IMR-90 (cell line): ENCODE data around the gene NSUN4. TPM values are rescaled to one million over a fixed set of nuclear protein-coding genes. Genes with fewer than 3 reads are reported as not detected.

ENCODE experiments used
- ATAC-seq: fragments of 200-7000 bp; cut with Tn5 transposase; 2 replicates; pipeline ENCODE4 v1.9.1; 2020; ENCODE audit warnings: low read depth, mild to moderate bottlenecking, moderate library complexity
- BruUV-seq: library from RNA; stranded (reverse); fragments of 400-500 nt; replicated peaks from 2 replicates; lab custom pipeline; 2021; lab: Mats Ljungman, UMichigan
- CTCF ChIA-PET: fragments of 300-600 bp; formaldehyde crosslinking; extraction: SDS; loops from one replicate; lab custom pipeline; 2021; ENCODE audit warnings: antibody characterized with exemption; lab: Yijun Ruan, JAX
- POLR2A ChIA-PET: fragments of 300-600 bp; sonication (Branson Sonifier 250); formaldehyde crosslinking; loops from one replicate; lab custom pipeline; 2022; ENCODE audit warnings: antibody characterized with exemption; ENCODE audit not compliant: unreplicated experiment; lab: Charles Lee
- DNase-seq: peaks from one replicate; pipeline ENCODE4 v3.0.0; 2013
- H2AFZ ChIP-seq: replicated peaks from 2 replicates; pipeline ENCODE3; 2013; ENCODE audit warnings: low read length, mild to moderate bottlenecking; ENCODE audit not compliant: poor library complexity
- H2AK5ac ChIP-seq: 2 replicates; pipeline ENCODE4 v1.6.1; 2013; ENCODE audit warnings: low read depth, low read length, inconsistent platforms
- H2AK9ac ChIP-seq: replicated peaks from 2 replicates; pipeline ENCODE3; 2013; ENCODE audit warnings: mild to moderate bottlenecking, low read depth, low read length, moderate library complexity; ENCODE audit not compliant: poor library complexity
- H2BK120ac ChIP-seq: 2 replicates; pipeline ENCODE4 v1.6.1; 2013; ENCODE audit warnings: low read depth, low read length, inconsistent platforms
- H2BK15ac ChIP-seq: 3 replicates; pipeline ENCODE4 v1.6.1; 2013; ENCODE audit warnings: low read depth, low read length, inconsistent platforms
- H2BK20ac ChIP-seq: 2 replicates; pipeline ENCODE4 v1.6.1; 2013; ENCODE audit warnings: low read depth, mild to moderate bottlenecking, inconsistent platforms, low read length, moderate library complexity
- H2BK5ac ChIP-seq: 2 replicates; pipeline ENCODE4 v1.6.1; 2013; ENCODE audit warnings: mild to moderate bottlenecking, low read depth, low read length, inconsistent platforms; ENCODE audit not compliant: poor library complexity, severe bottlenecking
- H3K14ac ChIP-seq: replicated peaks from 2 replicates; pipeline ENCODE4 v1.6.1; 2013; ENCODE audit warnings: low read depth, low read length, inconsistent platforms
- H3K18ac ChIP-seq: 2 replicates; pipeline ENCODE4 v1.6.1; 2013; ENCODE audit warnings: low read depth, low read length, control low read depth
- H3K23ac ChIP-seq: 2 replicates; pipeline ENCODE4 v1.6.1; 2013; ENCODE audit warnings: low read depth, low read length, inconsistent platforms
- H3K27ac ChIP-seq: 2 replicates; pipeline ENCODE4 v1.5.1; 2013; ENCODE audit warnings: mild to moderate bottlenecking, control low read depth, low read length; ENCODE audit not compliant: insufficient read depth
- H3K27me3 ChIP-seq: 2 replicates; pipeline ENCODE4 v1.6.1; 2013; ENCODE audit warnings: low read length; ENCODE audit not compliant: control insufficient read depth, insufficient read depth
- H3K36me3 ChIP-seq: 2 replicates; pipeline ENCODE4 v1.6.1; 2013; ENCODE audit warnings: low read length, mixed read lengths; ENCODE audit not compliant: control insufficient read depth, insufficient read depth
- H3K4ac ChIP-seq: 2 replicates; pipeline ENCODE4 v1.6.1; 2013; ENCODE audit warnings: low read depth, low read length, inconsistent platforms
- H3K4me1 ChIP-seq: 2 replicates; pipeline ENCODE4 v1.6.1; 2013; ENCODE audit warnings: low read length, mixed read lengths; ENCODE audit not compliant: control insufficient read depth, insufficient read depth
- H3K4me2 ChIP-seq: 2 replicates; pipeline ENCODE4 v1.6.1; 2013; ENCODE audit warnings: low read depth, mild to moderate bottlenecking, control low read depth, low read length, moderate library complexity
- H3K4me3 ChIP-seq: 2 replicates; pipeline ENCODE4 v1.5.1; 2013; ENCODE audit warnings: low read depth, mild to moderate bottlenecking, control low read depth, low read length, moderate library complexity; ENCODE audit not compliant: insufficient read depth
- H3K56ac ChIP-seq: 2 replicates; pipeline ENCODE4 v1.6.1; 2013; ENCODE audit warnings: low read length, inconsistent platforms; ENCODE audit not compliant: insufficient read depth; ENCODE audit errors: extremely low read depth
- H3K79me1 ChIP-seq, 2 experiments: 2 replicates each; pipeline ENCODE4 v1.6.1; 2013; ENCODE audit warnings: low read length in 2 of 2, inconsistent platforms in 1 of 2, low read depth in 1 of 2
- H3K9ac ChIP-seq: 2 replicates; pipeline ENCODE4 v1.6.1; 2013; ENCODE audit warnings: low read depth, low read length, control low read depth
- H3K9me1 ChIP-seq: 2 replicates; pipeline ENCODE4 v1.6.1; 2013; ENCODE audit warnings: low read length, inconsistent platforms; ENCODE audit not compliant: insufficient read depth
- H3K9me3 ChIP-seq: 2 replicates; pipeline ENCODE4 v1.6.1; 2013; ENCODE audit warnings: low read length; ENCODE audit not compliant: control insufficient read depth, insufficient read depth
- H4K20me1 ChIP-seq: 2 replicates; pipeline ENCODE4 v1.6.1; 2013; ENCODE audit warnings: low read length, inconsistent platforms; ENCODE audit not compliant: insufficient read depth
- H4K5ac ChIP-seq: 2 replicates; pipeline ENCODE4 v1.6.1; 2013; ENCODE audit warnings: mild to moderate bottlenecking, low read depth, low read length, control low read depth
- H4K8ac ChIP-seq, 2 experiments: 2 replicates each; pipeline ENCODE4 v1.6.1; 2013; ENCODE audit warnings: low read depth in 2 of 2, low read length in 2 of 2, control low read depth in 1 of 2, inconsistent platforms in 1 of 2
- H4K91ac ChIP-seq: 2 replicates; pipeline ENCODE4 v1.6.1; 2013; ENCODE audit warnings: low read depth, low read length, inconsistent platforms; ENCODE audit not compliant: insufficient read depth
- MAFK ChIP-seq: IDR thresholded peaks from 2 replicates; pipeline ENCODE4 v1.6.1; 2012; ENCODE audit warnings: low read depth, low read length, improper control_type of control experiment
- MXI1 ChIP-seq: IDR thresholded peaks from 2 replicates; pipeline ENCODE4 v1.6.1; 2012; ENCODE audit warnings: low read depth, mild to moderate bottlenecking, low read length, moderate library complexity, borderline replicate concordance
- RCOR1 ChIP-seq: IDR thresholded peaks from 2 replicates; pipeline ENCODE4 v1.6.1; 2012; ENCODE audit warnings: mild to moderate bottlenecking, low read length, improper control_type of control experiment; ENCODE audit not compliant: insufficient replicate concordance
- WGBS, 2 experiments: methylation state at CpG; one replicate each; pipeline versions ENCODE4 v1.1.5 to v1.1.7; 2013; ENCODE audit warnings: missing lambda C conversion rate in 2 of 2; ENCODE audit not compliant: insufficient read length in 1 of 2; ENCODE audit errors: extremely low coverage in 2 of 2; 5-methylcytosine and 5-hydroxymethylcytosine counted together
- dilution Hi-C: fragments of 300-500 bp; cut with HindIII; formaldehyde crosslinking; loops from one replicate; pipeline ENCODE4 v1.14.3; 2018; ENCODE audit warnings: low sequenced_read_pairs; ENCODE audit not compliant: unreplicated experiment
- in situ Hi-C: fragments of 300-500 bp; cut with MboI; formaldehyde crosslinking; loops from 3 replicates; pipeline ENCODE4 v1.14.3; 2019; ENCODE audit warnings: low sequenced_read_pairs, inconsistent platforms, mixed read lengths
- intact Hi-C: fragments of 100-400 bp; cut with micrococcal nuclease; formaldehyde crosslinking; loops from 2 replicates; pipeline ENCODE4 v1.10.0; 2022
- polyA plus RNA-seq, 3 experiments: library from polyadenylated mRNA; depleted of rRNA; stranded (reverse); fragments of >200 nt; gene quantifications; 2 replicates each; pipeline ENCODE4 v1.2.3, GENCODE V29; 2012; ENCODE audit warnings: low replicate concordance in 1 of 3
- total RNA-seq: library from RNA; depleted of rRNA; stranded (reverse); fragments of >200 nt; gene quantifications from 2 replicates; pipeline ENCODE4 v1.2.3, GENCODE V29; 2012

The NSUN4 gene
- total and polyA plus RNA-seq, 2 of the 4 experiments (the other 2 are of a cell fraction) = 10.9 to 13.0 TPM

GRCh38 chr1:46403916-46404315, 63.3 kb downstream of the NSUN4 start:
- peaks cover 23% of the 10 kb centered on the region for H3K27me3 ChIP-seq
- no peak overlapping the region for H2AK9ac ChIP-seq
- H3K4me2 ChIP-seq = no peak overlapping the region
- H3K9me1 ChIP-seq = 0 out of 2 replicates have a peak, but pooled peaks cover 3% of the 10 kb centered on the region
- H3K56ac ChIP-seq = no peak overlapping the region
- H3K4me1 ChIP-seq = no peaks in the 10 kb centered on the region; the same call in 1 of the 2 replicates
- no peak overlapping the region for H4K91ac ChIP-seq
- DNase-seq (no peak), ATAC-seq (no peak)
- TF ChIP-seq MAFK (no peak), RCOR1 (no peak), MXI1 (no peak)
- no peak overlapping the region for H2AK5ac ChIP-seq
- H3K4me3 ChIP-seq = no peak overlapping the region
- ChIA-PET POLR2A (no interaction called here), CTCF (no interaction called here)
- H3K36me3 ChIP-seq = no peaks in the 10 kb centered on the region
- H3K14ac ChIP-seq = no peak overlapping the region
- H3K9ac ChIP-seq = no peak overlapping the region
- no peak overlapping the region for H2AFZ ChIP-seq
- no peak overlapping the region for H3K23ac ChIP-seq
- H3K4ac ChIP-seq = no peak overlapping the region
- H3K27ac ChIP-seq = no peak overlapping the region
- no peak overlapping the region for H4K8ac ChIP-seq
- no TSS peak for BruUV-seq
- H2BK120ac ChIP-seq = no peak overlapping the region
- WGBS, 2 experiments = 70% methylated on average over 2 of the region's 5 CpGs; no CpG with 5 or more reads in 1 of the 2 experiments
- no peak overlapping the region for H3K18ac ChIP-seq
- in situ Hi-C loops (loop anchor here (25.0 kb wide), 1 partner anchor 308 kb away; the partner anchor contains the start of gene EFCAB14), dilution Hi-C loops (no loop called here), intact Hi-C loops (loop anchor here (10.0 kb wide), 1 partner anchor 771 kb away; no protein-coding TSS in a partner anchor)
- H4K5ac ChIP-seq = no peak overlapping the region
- no peak overlapping the region for H2BK5ac ChIP-seq
- H2BK15ac ChIP-seq = no peak overlapping the region
- H2BK20ac ChIP-seq = no peak overlapping the region
- no peaks in the 10 kb centered on the region for H4K20me1 ChIP-seq
- H3K79me1 ChIP-seq = no peaks in the 10 kb centered on the region
- H3K9me3 ChIP-seq = no peaks in the 10 kb centered on the region
